GM21447 (cell line): ENCODE results near the gene PRMT9.

ENCODE experiments used
- ATAC-seq: cut with Tn5 transposase; IDR thresholded peaks from one replicate; pipeline ENCODE4 v1.9.1; 2021; ENCODE audit not compliant: unreplicated experiment

PRMT9 gene

DNA sequence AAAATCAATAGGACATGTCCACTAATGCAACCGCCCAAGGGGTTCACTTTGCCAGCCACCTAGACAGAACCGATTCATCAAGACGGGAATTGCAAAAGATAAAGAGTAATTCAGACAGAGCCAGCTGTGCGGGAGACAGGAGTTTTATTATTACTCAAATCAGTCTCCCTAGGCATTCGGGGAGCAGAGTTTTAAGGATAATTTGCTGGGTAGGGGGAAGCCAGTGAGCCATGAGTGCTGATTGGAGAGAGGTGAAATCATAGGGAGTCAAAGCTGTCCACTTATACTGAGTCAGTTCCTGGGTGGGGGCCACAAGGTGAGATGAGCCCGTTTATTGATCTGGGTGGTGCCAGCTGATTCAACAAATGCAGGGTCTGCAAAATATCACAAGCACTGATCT is 58.2 kb downstream of the PRMT9 start:
- no peak for ATAC-seq

DNA sequence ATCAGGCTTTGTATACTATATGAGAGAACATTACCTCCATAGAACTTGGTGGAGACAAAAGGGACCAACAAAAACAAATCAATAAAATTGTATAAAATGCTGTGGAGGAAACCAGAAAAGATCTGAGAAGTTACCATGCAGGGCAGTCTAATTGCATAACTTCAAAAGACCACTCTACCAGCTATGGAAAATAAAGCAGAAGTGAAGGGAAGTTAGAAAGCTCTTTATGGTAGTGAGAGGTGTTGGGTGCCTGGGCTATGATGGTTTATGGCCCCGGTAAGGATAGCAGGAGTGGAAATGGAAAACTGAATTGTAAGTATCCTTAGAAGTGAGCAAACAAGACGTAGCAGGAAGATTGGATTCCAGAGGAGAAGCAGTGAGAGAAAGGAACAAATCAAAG is 63.6 kb downstream of the PRMT9 start:
- no peak for ATAC-seq

DNA sequence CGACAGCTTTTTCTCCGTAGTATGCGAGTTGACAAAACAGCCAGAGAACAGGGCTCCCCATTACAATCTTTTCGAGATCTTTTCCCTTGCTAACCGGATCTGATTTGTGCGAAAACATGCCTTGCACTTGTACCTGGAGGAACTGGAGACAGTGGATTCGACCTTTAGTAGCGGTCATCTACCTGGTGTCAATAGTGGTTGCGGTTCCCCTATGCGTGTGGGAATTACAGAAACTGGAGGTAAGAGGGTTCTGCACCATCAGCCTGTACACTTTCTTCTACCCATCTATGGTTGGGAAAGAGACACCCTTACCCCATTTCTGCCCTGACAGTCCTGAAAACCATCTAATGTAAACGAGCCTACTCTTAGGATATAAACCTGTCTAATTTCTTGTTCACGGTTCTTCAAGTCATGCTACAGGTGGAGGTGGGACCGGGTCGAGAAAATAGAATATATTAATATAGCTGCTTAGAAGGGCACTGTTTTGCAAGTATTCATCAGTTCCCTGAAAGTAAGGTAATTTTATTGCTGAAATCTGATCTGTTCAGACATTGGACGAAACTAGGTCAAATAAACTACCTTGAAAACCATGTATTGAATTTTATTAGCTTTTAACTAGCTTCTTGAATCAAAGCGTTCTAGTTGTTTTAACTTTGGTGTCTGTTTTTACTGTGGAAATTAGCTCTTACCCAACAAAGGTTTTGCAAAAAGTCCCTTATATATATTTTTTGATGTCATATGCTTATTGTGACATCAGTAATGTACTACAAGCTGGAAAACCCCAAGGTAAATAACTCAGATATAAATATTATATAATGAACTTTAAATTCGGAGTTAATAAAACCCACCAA is 65.9 kb downstream of the PRMT9 start:
- ATAC-seq = peak; percentile 13

DNA sequence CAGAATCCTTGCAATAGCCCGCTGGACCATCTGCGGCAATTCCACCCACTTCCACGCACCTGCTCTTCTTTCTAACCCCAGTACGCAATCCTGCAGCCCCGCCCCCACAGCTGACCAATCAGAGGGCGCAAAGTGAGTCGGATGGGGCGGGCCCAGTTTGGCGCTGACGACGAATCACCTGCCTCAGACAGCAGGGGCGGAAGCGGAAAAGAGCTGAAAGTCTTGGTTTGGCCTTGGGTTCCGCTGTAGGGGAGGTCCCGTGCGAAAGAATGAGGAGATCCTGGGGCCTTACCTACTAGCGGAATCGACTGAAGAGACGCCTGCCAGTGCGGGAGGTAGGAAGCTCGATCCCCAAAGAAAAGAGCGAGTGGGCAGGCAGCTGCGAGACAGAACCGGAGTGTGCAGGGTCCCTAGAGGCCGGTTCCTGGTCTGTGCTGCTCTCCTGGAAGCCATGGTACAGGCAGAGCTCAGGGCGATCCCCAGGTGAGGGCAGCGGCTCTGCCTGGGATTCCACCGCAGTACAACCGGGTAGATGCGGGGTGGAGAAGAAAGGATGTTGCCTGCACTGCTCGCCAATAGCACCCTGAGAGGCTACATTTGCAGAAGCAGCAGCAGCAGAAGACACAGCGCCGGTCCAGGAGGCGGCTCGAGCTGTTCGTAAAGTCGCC is 66.7 kb downstream of the PRMT9 start, which contains the start of gene TMEM184C:
Gene TMEM184C, plus strand, starts transcription at position 225 of the 668 bp plus-strand sequence. CDS start 560 bp downstream, outside the sequence.
- peak; percentile 98 for ATAC-seq

DNA sequence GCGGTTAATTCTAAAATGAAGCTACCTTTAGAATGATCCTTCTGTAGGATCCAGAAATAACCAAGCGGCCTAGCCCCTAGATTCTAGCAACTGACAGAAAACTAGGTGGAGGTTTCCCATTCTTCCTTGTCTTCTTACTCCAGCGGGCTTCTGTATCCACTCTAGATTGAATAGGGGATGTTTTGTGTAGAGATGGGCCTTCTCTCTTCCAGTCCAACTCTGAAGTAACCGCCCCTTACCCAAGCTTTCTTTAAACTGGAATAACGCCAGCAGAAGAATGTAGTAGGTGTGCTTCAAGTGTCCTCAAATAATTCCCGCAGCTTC is 67.2 kb downstream of the PRMT9 start:
- ATAC-seq = no peak

DNA sequence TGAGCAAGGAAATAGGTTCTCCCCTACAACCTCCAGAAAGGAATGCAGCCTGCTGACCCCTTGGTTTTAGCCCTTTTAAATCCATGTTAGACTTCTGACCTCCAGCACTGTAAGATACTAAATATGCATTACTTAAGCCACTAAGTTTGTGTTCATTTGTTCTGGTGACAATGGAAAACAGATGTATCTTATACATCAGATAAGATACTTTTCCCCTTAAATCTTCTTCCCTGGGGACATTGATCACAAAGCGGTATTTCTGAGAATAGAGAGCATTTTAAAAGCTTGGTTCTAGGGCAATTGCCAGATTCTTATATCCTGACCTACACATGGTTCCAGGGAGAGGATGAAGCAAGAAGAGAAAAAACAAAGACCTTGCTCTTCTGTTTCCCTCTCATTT is 73.3 kb downstream of the PRMT9 start:
- no peak for ATAC-seq

DNA sequence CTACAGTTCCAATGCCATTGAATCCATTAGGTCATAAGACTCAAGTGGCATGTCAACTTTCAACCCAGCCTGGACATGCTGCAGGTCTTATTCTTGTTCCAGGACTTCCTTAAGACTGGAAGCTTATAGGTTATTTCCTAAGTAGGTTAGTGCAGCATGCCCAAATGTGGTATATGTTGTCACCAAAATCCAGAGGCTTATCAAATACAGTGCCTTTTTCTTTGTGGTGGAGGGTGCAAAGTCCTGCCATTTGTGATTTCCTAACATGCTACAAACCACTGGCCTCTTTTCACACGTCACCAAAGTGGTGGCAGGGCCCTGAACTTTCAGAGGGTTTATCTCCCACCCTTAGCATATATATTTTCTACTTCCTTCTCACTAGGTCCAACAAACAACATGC is 76.5 kb downstream of the PRMT9 start:
- no peak for ATAC-seq

DNA sequence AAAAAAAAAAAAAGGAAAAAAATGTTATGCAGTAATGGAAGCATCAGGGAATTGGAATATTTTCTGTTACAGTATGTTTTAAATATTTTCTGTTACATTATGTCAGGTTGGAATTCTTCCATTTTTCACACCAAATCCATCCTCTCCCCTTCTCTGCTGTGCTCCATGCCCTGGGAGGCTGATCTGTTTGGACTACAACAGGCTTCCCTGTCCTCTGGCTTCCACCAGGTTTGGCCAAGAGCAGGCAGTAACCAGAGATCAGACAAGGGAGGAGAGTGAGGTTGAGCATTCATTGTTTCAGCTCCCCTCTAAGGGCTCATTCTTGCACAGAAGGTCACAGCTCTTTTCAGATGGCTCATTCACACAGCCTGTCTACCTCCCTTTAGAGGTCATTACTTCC is 78.5 kb downstream of the PRMT9 start:
- no peak for ATAC-seq

DNA sequence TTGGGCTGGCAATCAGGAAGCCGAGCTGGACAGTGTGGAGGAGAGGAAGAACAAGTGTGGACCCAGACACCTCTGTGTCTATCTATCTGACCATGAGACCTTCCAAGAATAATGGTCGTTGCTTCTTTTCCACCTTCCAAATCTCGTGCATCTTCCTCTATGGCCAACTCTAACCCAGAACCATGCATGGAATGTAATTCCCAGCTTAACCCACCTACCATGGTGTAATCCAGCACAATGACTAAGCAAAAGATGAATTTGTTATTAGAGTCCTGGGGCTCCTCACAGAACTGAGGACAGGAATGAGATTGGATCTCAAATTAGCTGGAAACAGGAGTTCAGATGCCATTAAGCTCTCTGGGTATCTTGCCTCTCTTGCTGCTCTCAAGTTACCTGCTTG is 84.2 kb downstream of the PRMT9 start:
- no peak for ATAC-seq

DNA sequence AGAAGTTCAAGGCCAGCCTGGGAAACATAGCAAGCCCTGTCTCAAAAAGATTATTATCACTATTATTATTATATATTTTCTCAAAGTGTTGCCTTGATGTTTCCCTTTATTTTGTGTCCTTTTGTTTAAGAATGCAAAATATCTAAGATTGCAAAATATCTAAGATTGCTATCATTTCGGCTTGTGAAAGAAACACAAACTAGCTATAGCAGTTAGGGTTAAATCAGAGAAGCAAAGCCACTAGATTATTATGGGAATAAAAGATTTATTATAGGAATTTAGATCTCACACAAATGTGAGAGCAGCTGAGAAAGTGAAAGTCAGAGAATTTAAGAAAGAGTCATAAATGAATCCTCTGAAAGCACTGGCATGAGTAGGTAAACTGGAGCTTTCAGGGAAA is 84.8 kb downstream of the PRMT9 start:
- no peak for ATAC-seq

DNA sequence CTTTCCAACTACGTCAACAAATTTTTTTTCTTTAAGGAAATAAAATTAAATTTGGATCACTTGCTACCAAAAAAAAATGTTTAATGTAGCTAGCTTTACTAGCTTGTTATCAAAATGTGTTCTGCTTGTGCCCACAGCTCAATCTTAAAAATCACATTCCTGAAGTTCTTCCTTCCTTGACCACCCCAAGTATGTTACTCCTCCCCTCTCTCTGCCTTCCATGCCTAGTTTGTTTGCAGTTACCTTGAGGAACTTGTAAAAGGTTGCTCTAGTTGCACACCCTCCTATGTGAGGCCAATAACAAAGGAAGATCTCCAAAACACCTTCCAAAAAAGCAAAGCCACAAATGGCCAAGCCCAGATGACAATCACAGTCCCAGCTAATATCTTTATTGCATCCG is 86.4 kb downstream of the PRMT9 start:
- no peak for ATAC-seq

DNA sequence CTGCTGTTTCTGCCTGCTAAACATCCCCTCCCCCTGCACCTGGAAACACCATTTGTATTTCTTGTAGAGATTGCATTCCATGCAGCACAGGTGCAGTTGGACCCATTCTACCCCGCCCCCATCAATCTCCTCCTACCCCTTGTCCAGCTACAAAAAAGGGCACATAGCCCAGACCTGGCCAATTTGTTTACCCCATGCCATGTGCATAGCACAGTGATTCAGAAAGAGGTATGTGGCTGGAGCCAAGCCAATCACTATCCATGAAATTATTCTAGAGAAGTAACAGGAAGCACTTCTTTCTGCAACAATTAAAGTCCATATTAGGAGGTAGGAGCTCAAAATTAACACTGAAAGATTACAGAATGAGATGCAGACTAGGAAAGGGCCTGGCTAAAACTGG is 87.0 kb downstream of the PRMT9 start:
- ATAC-seq = no peak

DNA sequence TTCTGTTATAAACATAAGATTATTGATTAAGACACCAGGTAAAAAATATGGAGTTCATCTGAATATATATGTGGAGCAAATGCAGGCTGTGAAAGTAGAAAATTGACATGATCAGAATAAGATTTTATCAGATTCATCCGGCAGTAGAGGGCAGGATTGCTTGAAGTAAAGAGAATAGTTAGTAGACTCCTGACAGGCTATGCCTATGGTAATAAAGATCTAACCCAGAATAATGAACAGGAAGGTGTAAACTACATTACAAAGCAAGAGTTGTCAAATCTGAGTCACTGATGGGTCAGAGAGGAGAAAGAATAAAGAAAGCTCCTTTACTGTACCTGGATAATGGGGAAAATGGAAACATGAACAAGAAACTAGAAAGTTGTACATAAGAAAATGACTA is 87.6 kb downstream of the PRMT9 start:
- no peak for ATAC-seq

DNA sequence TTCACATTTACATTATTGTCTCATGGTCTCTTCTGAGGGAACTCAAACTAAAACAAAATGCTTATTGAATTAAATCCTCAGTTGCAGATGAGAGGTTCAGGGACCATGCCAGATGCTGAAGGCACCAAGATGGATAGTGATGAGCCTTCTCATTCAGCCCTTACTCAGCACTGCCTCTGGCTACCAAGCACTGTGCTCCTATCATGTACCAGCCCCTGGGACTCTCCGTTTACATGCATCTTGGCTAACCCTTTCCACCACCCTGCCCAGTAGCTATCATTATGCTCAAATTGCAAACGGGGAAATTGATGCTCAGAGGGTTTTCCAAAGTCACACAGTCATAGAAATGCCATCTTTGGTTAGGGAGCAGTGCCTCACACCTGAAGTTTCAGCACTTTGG is 89.4 kb downstream of the PRMT9 start:
- ATAC-seq = no peak

DNA sequence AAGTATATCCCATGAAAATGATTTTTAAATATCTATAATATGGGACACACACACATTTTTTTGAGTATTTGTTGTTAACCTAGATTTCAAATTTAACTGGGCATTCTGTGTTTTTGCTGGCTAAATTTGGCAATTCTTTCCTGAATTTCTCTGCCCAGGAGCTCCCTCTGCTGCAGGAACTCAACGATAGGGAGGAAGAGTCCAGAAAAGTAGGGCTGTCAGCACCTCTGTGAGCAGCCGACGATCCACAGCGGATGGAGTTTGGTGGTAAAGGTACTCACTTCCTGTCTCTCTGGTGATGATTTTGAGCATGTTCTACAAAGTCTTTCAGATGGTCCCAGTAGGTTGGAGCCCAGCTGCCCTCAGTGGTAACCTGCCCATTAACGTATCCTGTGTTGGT is 89.9 kb downstream of the PRMT9 start:
- no peak for ATAC-seq

DNA sequence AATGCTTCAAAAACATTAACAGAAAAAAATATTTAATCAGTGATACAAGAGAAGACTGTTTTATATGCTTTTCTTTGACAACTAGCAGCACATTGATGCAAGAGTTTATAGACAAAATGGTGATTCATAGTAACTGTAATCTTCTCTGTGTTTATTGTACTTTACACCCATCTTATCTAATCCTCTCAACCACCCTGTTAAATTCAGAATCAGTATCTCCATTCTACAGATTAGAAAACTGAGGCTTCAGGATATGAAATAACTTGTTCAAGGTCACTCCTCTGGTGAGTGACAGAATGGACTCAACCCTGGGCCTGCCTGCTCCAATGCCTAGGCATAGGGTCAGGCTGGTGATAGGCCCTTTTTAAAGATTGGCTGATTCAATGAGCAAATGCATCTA is 92.9 kb downstream of the PRMT9 start:
- no peak for ATAC-seq

DNA sequence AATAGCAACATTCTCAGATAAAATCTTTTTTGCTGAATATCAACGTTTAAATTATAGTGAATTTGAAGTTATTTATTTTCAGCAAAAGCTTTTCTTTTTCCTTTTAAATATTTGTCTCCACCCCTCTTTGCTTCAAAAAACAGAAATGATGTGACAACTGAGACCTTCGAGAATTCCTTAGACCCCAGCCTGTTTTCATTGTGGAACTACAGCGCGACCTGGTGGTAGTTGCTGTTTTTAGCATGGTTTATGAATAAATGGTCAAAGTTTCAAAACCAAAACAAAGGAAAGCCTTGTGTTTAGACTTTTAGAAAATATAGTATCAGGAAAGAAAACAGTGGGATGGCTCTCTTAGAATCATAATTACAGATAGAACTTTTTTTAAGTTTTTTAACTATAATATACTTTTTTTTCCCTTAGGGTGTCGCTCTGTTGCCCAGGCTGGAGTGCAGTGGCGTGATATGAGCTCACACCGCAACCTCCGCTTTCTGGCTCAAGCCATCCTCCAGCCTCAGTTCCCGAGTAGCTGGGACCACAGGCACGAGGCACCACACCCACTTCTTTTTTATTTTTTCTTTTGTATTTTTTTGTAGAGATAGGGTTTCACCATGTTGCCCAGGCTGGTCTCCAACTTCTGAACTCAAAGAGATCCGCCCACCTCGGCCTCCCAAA is 93.6 kb downstream of the PRMT9 start:
- ATAC-seq = peak; percentile 63

DNA sequence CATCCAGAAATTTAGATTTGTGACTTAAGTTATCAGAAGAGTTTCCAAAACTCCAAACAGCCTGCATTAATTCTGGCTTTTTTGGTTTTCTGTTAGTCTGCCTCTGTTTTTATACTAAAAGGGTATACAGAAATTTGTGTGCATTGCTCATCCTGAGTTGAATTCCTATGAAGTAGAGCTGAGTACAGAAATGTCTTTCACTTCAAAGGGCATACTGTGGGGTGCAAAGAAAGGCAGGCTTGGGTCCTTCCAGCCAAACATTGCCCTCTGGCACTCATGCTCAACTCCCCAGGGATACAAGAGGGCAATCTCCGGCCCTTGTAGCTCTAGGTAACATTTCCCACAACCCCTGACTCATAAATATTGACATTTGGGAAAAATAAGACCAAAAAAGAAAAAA is 94.4 kb downstream of the PRMT9 start:
- no peak for ATAC-seq
